Measurements from ENCODE around the gene ENOPH1.

GRCh38 chr4:82432596-82432995 is 2.2 kb downstream of the ENOPH1 start:
- TF ChIP-seq CTCF (conservative IDR thresholded peaks at IDR 0.05) (no peak), ZFX (IDR thresholded peaks at IDR 0.05) (no peak)

Measured in C4-2B (cell line).